GM21825 (cell line): ENCODE measurements around the gene ZSWIM1.

ENCODE experiments used
- ATAC-seq: cut with Tn5 transposase; IDR thresholded peaks from one replicate; pipeline ENCODE4 v1.9.1; 2021; ENCODE audit warnings: mild to moderate bottlenecking, moderate library complexity; ENCODE audit not compliant: unreplicated experiment

ZSWIM1 gene

GRCh38 chr20:45907219-45907948 lies 26.4 kb downstream of the ZSWIM1 start:
- ATAC-seq: no peak

GRCh38 chr20:45908084-45908483 lies 27.1 kb downstream of the ZSWIM1 start:
- ATAC-seq: no peak

- no peak for ATAC-seq
These were observed 28.3 kb downstream of the ZSWIM1 start for GRCh38 chr20:45909336-45909808.

GRCh38 chr20:45909817-45910669 lies 29.0 kb downstream of the ZSWIM1 start:
- ATAC-seq: no peak

GRCh38 chr20:45910670-45911485 lies 29.9 kb downstream of the ZSWIM1 start:
- peak; percentile 81 for ATAC-seq

- no peak for ATAC-seq
These were observed 30.7 kb downstream of the ZSWIM1 start, which contains the start of gene PLTP for GRCh38 chr20:45911486-45912343. Gene PLTP (minus strand): TSS chr20:45912155. CDS start chr20:45911452, 703 bp downstream.

GRCh38 chr20:45912344-45912682 lies 31.3 kb downstream of the ZSWIM1 start:
- no peak for ATAC-seq

- no peak for ATAC-seq
These were observed 32.1 kb downstream of the ZSWIM1 start for GRCh38 chr20:45913116-45913515.

- no peak for ATAC-seq
These were observed 36.7 kb downstream of the ZSWIM1 start for GRCh38 chr20:45917790-45918141.

GRCh38 chr20:45918182-45918737 lies 37.2 kb downstream of the ZSWIM1 start:
- no peak for ATAC-seq

GRCh38 chr20:45918779-45919537 lies 37.9 kb downstream of the ZSWIM1 start:
- ATAC-seq: no peak

- ATAC-seq: no peak
These were observed 38.7 kb downstream of the ZSWIM1 start for GRCh38 chr20:45919542-45920399.

- no peak for ATAC-seq
These were observed 39.7 kb downstream of the ZSWIM1 start for GRCh38 chr20:45920462-45921336.

- no peak for ATAC-seq
These were observed 40.5 kb downstream of the ZSWIM1 start for GRCh38 chr20:45921337-45922189.

GRCh38 chr20:45924391-45925261 lies 43.6 kb downstream of the ZSWIM1 start:
- no peak for ATAC-seq
